ENCODE measurements around the gene GAPDHS.

The GAPDHS gene

GRCh38 chr19:35540356-35540927, 7.2 kb downstream of the GAPDHS start:
- H3K36me3 ChIP-seq (ENCODE audit: control insufficient read depth in 2 of 2, insufficient read depth in 2 of 2, low read length in 2 of 2), result peaks cover 0 to 3% of the 10 kb centered on the region in 2 donors
- no peaks in the 10 kb centered on the region for H3K27me3 ChIP-seq (ENCODE audit: control insufficient read depth in 1 of 2, insufficient read depth in 2 of 2, low read length in 2 of 2)
- H3K9ac ChIP-seq (ENCODE audit: low read length in 2 of 2), result no peak overlapping the region
- H3K9me3 ChIP-seq (ENCODE audit: control insufficient read depth in 2 of 2, low read length in 2 of 2), result no peaks in the 10 kb centered on the region
- no peak overlapping the region for H3K27ac ChIP-seq (ENCODE audit: low read length)
- H3K4me1 ChIP-seq (ENCODE audit: control insufficient read depth, insufficient read depth, low read length), result peaks cover 10% of the 10 kb centered on the region
- no peak overlapping the region for H3K4me3 ChIP-seq (ENCODE audit: low read length in 2 of 2)

DNA sequence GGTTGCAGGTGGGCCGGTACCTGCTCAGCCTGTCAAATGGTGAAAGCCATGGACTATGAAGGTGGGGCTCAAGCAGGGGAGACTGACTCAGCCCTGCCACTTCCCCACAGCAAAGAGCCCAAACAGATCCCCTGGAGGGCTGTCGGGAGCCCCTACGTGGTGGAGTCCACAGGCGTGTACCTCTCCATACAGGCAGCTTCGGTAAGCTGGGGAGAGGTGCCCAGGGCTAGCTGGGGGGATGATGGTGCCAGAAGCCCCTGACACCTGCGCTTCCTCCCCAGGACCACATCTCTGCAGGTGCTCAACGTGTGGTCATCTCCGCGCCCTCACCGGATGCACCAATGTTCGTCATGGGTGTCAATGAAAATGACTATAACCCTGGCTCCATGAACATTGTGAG, 9.0 kb downstream of the GAPDHS start:
- Histone ChIP-seq H3K36me3 (ENCODE audit: control insufficient read depth in 2 of 2, insufficient read depth in 2 of 2, low read length in 2 of 2) (peaks cover 0 to 5% of the 10 kb centered on the region in 2 donors), H3K4me1 (ENCODE audit: control insufficient read depth, insufficient read depth, low read length) (peaks cover 27% of the 10 kb centered on the region), H3K9me3 (ENCODE audit: control insufficient read depth in 2 of 2, low read length in 2 of 2) (no peaks in the 10 kb centered on the region), H3K9ac (ENCODE audit: low read length in 2 of 2) (no peak overlapping the region), H3K27ac (ENCODE audit: low read length) (no peak overlapping the region), H3K27me3 (ENCODE audit: control insufficient read depth in 1 of 2, insufficient read depth in 2 of 2, low read length in 2 of 2) (no peaks in the 10 kb centered on the region), H3K4me3 (ENCODE audit: low read length in 2 of 2) (no peak overlapping the region)

DNA sequence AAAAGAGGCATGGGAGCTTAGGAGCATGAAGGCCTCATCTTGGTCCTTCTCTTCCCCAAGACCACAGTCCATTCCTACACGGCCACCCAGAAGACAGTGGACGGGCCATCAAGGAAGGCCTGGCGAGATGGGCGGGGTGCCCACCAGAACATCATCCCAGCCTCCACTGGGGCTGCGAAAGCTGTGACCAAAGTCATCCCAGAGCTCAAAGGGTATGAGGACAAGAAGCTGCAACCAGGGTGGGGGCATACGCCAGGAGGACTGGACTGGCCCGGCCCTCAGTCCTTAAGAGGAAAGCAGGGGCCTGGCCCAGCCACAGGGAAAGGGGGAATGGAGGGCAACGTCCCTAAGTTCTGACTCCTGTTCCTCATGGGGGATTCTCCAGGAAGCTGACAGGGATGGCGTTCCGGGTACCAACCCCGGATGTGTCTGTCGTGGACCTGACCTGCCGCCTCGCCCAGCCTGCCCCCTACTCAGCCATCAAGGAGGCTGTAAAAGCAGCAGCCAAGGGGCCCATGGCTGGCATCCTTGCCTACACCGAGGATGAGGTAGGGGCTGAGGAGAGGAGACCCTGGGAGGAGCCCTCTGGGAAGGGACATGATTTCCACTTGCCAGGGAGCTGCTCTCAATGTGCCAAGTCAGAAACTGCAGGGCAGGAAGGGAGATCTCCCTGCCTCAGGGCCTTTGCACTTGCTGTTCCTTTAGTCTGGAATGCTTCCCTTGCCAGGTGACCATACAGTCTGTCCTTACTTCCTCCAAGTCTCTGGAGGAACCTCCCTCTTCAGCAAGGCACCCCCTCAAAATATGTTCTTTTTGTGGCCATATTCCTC, 10.2 kb downstream of the GAPDHS start:
- Histone ChIP-seq H3K27ac (ENCODE audit: low read length) (no peak overlapping the region), H3K27me3 (ENCODE audit: control insufficient read depth in 1 of 2, insufficient read depth in 2 of 2, low read length in 2 of 2) (no peaks in the 10 kb centered on the region), H3K36me3 (ENCODE audit: control insufficient read depth in 2 of 2, insufficient read depth in 2 of 2, low read length in 2 of 2) (peaks cover 0 to 8% of the 10 kb centered on the region in 2 donors), H3K9ac (ENCODE audit: low read length in 2 of 2) (no peak overlapping the region), H3K4me1 (ENCODE audit: control insufficient read depth, insufficient read depth, low read length) (peaks cover 27% of the 10 kb centered on the region), H3K4me3 (ENCODE audit: low read length in 2 of 2) (no peak overlapping the region), H3K9me3 (ENCODE audit: control insufficient read depth in 2 of 2, low read length in 2 of 2) (no peaks in the 10 kb centered on the region)

DNA sequence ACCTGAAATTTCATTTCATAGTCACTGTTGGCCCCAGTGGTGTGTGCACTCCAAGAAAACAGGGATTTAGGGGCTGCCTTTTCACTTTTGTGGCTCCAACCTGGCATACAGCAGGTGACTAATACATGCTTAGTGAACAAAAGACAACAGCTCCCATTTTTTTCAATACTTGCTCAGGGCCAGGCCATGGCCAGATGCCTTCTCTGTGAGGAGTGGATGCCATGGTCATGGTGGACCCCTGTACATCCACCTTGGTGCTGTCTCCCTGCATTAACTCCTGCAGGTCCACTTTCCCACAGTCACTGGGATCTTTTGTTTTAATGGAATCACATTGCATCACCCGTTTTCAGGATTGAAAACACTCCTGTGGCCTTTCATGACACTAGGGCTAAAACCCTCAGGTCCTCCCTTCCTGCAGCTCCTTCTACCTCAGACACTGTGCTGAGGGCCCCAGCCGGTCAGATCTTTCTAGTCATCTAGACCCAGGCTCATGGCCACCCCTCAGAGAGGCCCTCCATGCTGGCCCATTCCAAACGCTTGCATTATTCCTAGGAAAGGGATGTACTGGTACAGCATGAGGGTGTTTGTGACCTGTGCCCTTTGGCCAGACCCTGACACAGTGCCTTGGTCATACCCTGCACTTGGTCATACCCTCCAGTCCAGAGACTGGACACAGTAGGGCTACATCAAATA, 11.0 kb downstream of the GAPDHS start:
- Histone ChIP-seq H3K27ac (ENCODE audit: low read length) (peak overlapping the region; percentile 76), H3K4me3 (ENCODE audit: low read length in 2 of 2) (peak overlapping the region; percentile 87 to 88)

GRCh38 chr19:35545001-35545854, 12.0 kb downstream of the GAPDHS start, which contains the start of gene TMEM147:
TSS of gene TMEM147 (plus strand) at chr19:35545626. CDS start at chr19:35545740, 114 bp downstream.
- Histone ChIP-seq H3K9me3 (ENCODE audit: control insufficient read depth in 2 of 2, low read length in 2 of 2) (no peaks in the 10 kb centered on the region), H3K36me3 (ENCODE audit: control insufficient read depth in 2 of 2, insufficient read depth in 2 of 2, low read length in 2 of 2) (peaks cover 0 to 8% of the 10 kb centered on the region in 2 donors), H3K27ac (ENCODE audit: low read length) (peak within 1 kb of the TSS; percentile 76), H3K27me3 (ENCODE audit: control insufficient read depth in 1 of 2, insufficient read depth in 2 of 2, low read length in 2 of 2) (no peaks in the 10 kb centered on the region), H3K9ac (ENCODE audit: low read length in 2 of 2) (peak within 1 kb of the TSS; percentile 90 to 95), H3K4me3 (ENCODE audit: low read length in 2 of 2) (peak within 1 kb of the TSS; percentile 87 to 88), H3K4me1 (ENCODE audit: control insufficient read depth, insufficient read depth, low read length) (peaks cover 27% of the 10 kb centered on the region)

More for the DNA sequence above, 11.0 kb downstream of the GAPDHS start:
- H3K27me3 ChIP-seq (ENCODE audit: control insufficient read depth in 1 of 2, insufficient read depth in 2 of 2, low read length in 2 of 2), result no peaks in the 10 kb centered on the region
- H3K4me1 ChIP-seq (ENCODE audit: control insufficient read depth, insufficient read depth, low read length), result peaks cover 27% of the 10 kb centered on the region
- peak overlapping the region; percentile 90 to 95 for H3K9ac ChIP-seq (ENCODE audit: low read length in 2 of 2)
- peaks cover 0 to 8% of the 10 kb centered on the region in 2 donors for H3K36me3 ChIP-seq (ENCODE audit: control insufficient read depth in 2 of 2, insufficient read depth in 2 of 2, low read length in 2 of 2)
- no peaks in the 10 kb centered on the region for H3K9me3 ChIP-seq (ENCODE audit: control insufficient read depth in 2 of 2, low read length in 2 of 2)

GRCh38 chr19:35545855-35546381, 12.7 kb downstream of the GAPDHS start:
- H3K4me3 ChIP-seq (ENCODE audit: low read length in 2 of 2), result peak overlapping the region; percentile 87 to 88
- peaks cover 0 to 8% of the 10 kb centered on the region in 2 donors for H3K36me3 ChIP-seq (ENCODE audit: control insufficient read depth in 2 of 2, insufficient read depth in 2 of 2, low read length in 2 of 2)
- H3K27ac ChIP-seq (ENCODE audit: low read length), result peak overlapping the region; percentile 76
- H3K4me1 ChIP-seq (ENCODE audit: control insufficient read depth, insufficient read depth, low read length), result peaks cover 27% of the 10 kb centered on the region
- H3K9me3 ChIP-seq (ENCODE audit: control insufficient read depth in 2 of 2, low read length in 2 of 2), result no peaks in the 10 kb centered on the region
- H3K27me3 ChIP-seq (ENCODE audit: control insufficient read depth in 1 of 2, insufficient read depth in 2 of 2, low read length in 2 of 2), result no peaks in the 10 kb centered on the region
- H3K9ac ChIP-seq (ENCODE audit: low read length in 2 of 2), result peak overlapping the region; percentile 90 to 95

DNA sequence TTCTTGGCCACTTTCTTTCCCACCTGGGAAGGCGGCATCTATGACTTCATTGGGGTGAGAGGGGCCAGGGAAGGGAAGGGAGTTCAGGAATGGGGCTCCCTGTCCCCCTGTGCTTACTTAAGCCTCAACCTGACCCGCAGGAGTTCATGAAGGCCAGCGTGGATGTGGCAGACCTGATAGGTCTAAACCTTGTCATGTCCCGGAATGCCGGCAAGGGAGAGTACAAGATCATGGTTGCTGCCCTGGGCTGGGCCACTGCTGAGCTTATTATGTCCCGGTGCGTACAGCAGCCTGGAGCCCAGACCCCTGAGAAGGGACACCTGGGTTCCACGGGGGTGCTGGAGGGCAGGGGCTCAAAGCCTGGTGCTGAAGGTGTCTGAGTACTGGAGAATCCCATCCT, 13.3 kb downstream of the GAPDHS start:
- Histone ChIP-seq H3K4me1 (ENCODE audit: control insufficient read depth, insufficient read depth, low read length) (peaks cover 27% of the 10 kb centered on the region), H3K4me3 (ENCODE audit: low read length in 2 of 2) (peak overlapping the region; percentile 87 to 88), H3K9ac (ENCODE audit: low read length in 2 of 2) (peak overlapping the region; percentile 90 to 95), H3K36me3 (ENCODE audit: control insufficient read depth in 2 of 2, insufficient read depth in 2 of 2, low read length in 2 of 2) (peaks cover 0 to 8% of the 10 kb centered on the region in 2 donors), H3K27me3 (ENCODE audit: control insufficient read depth in 1 of 2, insufficient read depth in 2 of 2, low read length in 2 of 2) (no peaks in the 10 kb centered on the region), H3K27ac (ENCODE audit: low read length) (no peak overlapping the region), H3K9me3 (ENCODE audit: control insufficient read depth in 2 of 2, low read length in 2 of 2) (no peaks in the 10 kb centered on the region)

GRCh38 chr19:35549174-35549788, 16.0 kb downstream of the GAPDHS start:
- no peak overlapping the region for H3K9ac ChIP-seq (ENCODE audit: low read length in 2 of 2)
- H3K36me3 ChIP-seq (ENCODE audit: control insufficient read depth in 2 of 2, insufficient read depth in 2 of 2, low read length in 2 of 2), result peaks cover 0 to 5% of the 10 kb centered on the region in 2 donors
- H3K4me3 ChIP-seq (ENCODE audit: low read length in 2 of 2), result no peak overlapping the region
- H3K4me1 ChIP-seq (ENCODE audit: control insufficient read depth, insufficient read depth, low read length), result peaks cover 24% of the 10 kb centered on the region
- no peaks in the 10 kb centered on the region for H3K27me3 ChIP-seq (ENCODE audit: control insufficient read depth in 1 of 2, insufficient read depth in 2 of 2, low read length in 2 of 2)
- H3K9me3 ChIP-seq (ENCODE audit: control insufficient read depth in 2 of 2, low read length in 2 of 2), result no peaks in the 10 kb centered on the region
- no peak overlapping the region for H3K27ac ChIP-seq (ENCODE audit: low read length)

DNA sequence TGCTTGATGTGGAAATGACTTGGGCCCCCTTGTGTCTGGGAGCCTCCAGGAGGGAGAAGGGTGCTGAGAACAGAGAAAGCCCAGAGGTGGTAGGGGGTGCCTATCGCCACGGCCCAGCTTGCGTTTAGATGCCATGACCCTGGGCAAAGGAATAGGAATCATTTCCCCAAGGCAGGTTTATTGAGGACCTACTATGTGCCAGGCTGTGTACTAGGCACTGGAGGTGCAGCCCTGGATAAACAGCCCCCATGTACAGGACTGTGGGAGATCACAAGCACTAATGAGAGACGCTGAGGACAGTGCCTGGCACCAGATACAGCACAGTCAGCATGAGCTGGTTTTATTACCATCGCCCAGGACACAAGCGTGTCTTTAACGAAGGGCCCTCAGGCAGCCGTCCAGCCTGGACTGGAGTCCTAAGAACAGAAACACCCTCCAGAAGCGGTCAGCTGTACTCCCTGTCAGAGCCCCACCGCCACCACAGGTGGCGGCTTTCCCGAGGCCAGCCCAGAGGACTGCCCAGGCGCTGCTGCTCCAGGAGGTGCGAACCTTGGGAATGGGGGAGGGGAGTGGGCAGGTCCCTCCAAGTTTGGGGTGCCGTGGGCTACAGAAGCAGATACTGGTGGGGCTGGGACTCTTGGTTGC, 16.7 kb downstream of the GAPDHS start:
- H3K9me3 ChIP-seq (ENCODE audit: control insufficient read depth in 2 of 2, low read length in 2 of 2), result no peaks in the 10 kb centered on the region
- H3K36me3 ChIP-seq (ENCODE audit: control insufficient read depth in 2 of 2, insufficient read depth in 2 of 2, low read length in 2 of 2), result peaks cover 0 to 5% of the 10 kb centered on the region in 2 donors
- H3K4me1 ChIP-seq (ENCODE audit: control insufficient read depth, insufficient read depth, low read length), result peaks cover 17% of the 10 kb centered on the region
- H3K4me3 ChIP-seq (ENCODE audit: low read length in 2 of 2), result no peak overlapping the region
- H3K9ac ChIP-seq (ENCODE audit: low read length in 2 of 2), result no peak overlapping the region
- H3K27ac ChIP-seq (ENCODE audit: low read length), result no peak overlapping the region
- H3K27me3 ChIP-seq (ENCODE audit: control insufficient read depth in 1 of 2, insufficient read depth in 2 of 2, low read length in 2 of 2), result peaks cover 0 to 1% of the 10 kb centered on the region in 2 donors

Measured in stomach smooth muscle (tissue), 2 donors.